Ishikawa (cell line): ENCODE results near the gene PODN.

Experiments used
- EP300 ChIP-seq: IDR thresholded peaks from 2 replicates; pipeline ENCODE4 v1.6.1; 2012; ENCODE audit warnings: borderline replicate concordance
- NFIC ChIP-seq: IDR thresholded peaks from 2 replicates; pipeline ENCODE4 v1.6.1; 2012
- RAD21 ChIP-seq: IDR thresholded peaks from 2 replicates; pipeline ENCODE4 v1.6.1; 2012; ENCODE audit warnings: low read depth
- REST ChIP-seq: IDR thresholded peaks from 2 replicates; pipeline ENCODE4 v1.6.1; 2012; ENCODE audit warnings: low read depth, mild to moderate bottlenecking
- TAF1 ChIP-seq: IDR thresholded peaks from 2 replicates; pipeline ENCODE4 v1.6.1; 2012; ENCODE audit warnings: low read depth, mild to moderate bottlenecking
- YY1 ChIP-seq: IDR thresholded peaks from 2 replicates; pipeline ENCODE4 v1.6.1; 2012; ENCODE audit warnings: low read depth
- TF ChIP-seq, protein P1 (sequence below): IDR thresholded peaks from 2 replicates; pipeline ENCODE4 v1.6.1; 2012
- TF ChIP-seq, protein P2 (sequence below): IDR thresholded peaks from 2 replicates; pipeline ENCODE4 v1.6.1; 2012

GRCh38 chr1:53120659-53121058, 58.6 kb downstream of the PODN start:
- TF ChIP-seq NFIC (no peak), TAF1 (no peak), YY1 (no peak), RAD21 (no peak), EP300 (no peak), REST (no peak)
- TF ChIP-seq, protein P1, sequence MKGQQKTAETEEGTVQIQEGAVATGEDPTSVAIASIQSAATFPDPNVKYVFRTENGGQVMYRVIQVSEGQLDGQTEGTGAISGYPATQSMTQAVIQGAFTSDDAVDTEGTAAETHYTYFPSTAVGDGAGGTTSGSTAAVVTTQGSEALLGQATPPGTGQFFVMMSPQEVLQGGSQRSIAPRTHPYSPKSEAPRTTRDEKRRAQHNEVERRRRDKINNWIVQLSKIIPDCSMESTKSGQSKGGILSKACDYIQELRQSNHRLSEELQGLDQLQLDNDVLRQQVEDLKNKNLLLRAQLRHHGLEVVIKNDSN, result no peak
- TF ChIP-seq, protein P2, sequence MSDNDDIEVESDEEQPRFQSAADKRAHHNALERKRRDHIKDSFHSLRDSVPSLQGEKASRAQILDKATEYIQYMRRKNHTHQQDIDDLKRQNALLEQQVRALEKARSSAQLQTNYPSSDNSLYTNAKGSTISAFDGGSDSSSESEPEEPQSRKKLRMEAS, result no peak
